Fibroblast of mammary gland (primary cell): ENCODE data around the gene AHRR.
"Not testable (repeated sequence)": the region's sequence is repeated elsewhere in the genome, so short reads cannot be mapped to it uniquely, and the experiment has no call there.

Experiments
- DNase-seq: peaks from one replicate; pipeline ENCODE4 v3.0.0-alpha.2; 2010; ENCODE audit warnings: low read depth
- H3K4me3 ChIP-seq: 2 replicates; pipeline ENCODE4 v1.5.1; 2011; ENCODE audit warnings: low read depth, mild to moderate bottlenecking, low read length, moderate library complexity; ENCODE audit not compliant: control insufficient read depth
- TF ChIP-seq, protein P1 (sequence below): conservative IDR thresholded peaks from 2 replicates; pipeline ENCODE4 v1.5.1; 2011; ENCODE audit warnings: low read depth, low read length, inconsistent platforms; ENCODE audit not compliant: control insufficient read depth, insufficient read depth

AHRR gene

DNA sequence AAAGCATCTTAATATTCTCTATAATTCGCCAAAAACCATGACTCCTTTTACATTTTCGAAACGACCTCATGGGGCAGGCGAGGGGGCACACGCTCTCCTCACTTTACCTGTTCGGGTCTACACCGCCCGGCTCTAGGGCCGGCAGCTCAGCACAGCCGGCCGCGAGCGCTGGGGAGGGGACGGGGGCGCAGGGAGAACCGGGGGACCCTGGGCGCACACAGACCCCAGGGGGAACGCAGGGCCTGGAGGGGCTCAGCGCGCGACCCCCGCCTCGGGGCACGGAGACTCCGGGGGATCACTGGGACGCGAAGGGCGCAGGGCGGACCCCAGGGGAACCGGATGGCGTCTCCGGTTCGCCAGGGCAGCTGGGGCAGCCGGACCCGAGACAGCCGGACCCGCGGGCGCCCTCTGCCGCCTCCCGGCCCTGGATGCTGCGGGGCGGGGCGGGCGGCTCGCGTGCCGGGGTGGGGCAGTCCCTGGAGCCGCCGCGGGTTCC is at the start of gene AHRR:
Gene AHRR (plus strand): TSS at position 485 of the 496 bp plus-strand sequence. CDS start 22,189 bp downstream, outside the sequence.
- DNase-seq: peak; percentile 44
- TF ChIP-seq, protein P1, sequence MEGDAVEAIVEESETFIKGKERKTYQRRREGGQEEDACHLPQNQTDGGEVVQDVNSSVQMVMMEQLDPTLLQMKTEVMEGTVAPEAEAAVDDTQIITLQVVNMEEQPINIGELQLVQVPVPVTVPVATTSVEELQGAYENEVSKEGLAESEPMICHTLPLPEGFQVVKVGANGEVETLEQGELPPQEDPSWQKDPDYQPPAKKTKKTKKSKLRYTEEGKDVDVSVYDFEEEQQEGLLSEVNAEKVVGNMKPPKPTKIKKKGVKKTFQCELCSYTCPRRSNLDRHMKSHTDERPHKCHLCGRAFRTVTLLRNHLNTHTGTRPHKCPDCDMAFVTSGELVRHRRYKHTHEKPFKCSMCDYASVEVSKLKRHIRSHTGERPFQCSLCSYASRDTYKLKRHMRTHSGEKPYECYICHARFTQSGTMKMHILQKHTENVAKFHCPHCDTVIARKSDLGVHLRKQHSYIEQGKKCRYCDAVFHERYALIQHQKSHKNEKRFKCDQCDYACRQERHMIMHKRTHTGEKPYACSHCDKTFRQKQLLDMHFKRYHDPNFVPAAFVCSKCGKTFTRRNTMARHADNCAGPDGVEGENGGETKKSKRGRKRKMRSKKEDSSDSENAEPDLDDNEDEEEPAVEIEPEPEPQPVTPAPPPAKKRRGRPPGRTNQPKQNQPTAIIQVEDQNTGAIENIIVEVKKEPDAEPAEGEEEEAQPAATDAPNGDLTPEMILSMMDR: no peak
- peak within 1 kb of the TSS; percentile 49 for H3K4me3 ChIP-seq

GRCh38 chr5:271828-272167 is 49.7 kb upstream of the AHRR start:
- DNase-seq: not testable (repeated sequence)
- peak overlapping the region; percentile 60 for H3K4me3 ChIP-seq

DNA sequence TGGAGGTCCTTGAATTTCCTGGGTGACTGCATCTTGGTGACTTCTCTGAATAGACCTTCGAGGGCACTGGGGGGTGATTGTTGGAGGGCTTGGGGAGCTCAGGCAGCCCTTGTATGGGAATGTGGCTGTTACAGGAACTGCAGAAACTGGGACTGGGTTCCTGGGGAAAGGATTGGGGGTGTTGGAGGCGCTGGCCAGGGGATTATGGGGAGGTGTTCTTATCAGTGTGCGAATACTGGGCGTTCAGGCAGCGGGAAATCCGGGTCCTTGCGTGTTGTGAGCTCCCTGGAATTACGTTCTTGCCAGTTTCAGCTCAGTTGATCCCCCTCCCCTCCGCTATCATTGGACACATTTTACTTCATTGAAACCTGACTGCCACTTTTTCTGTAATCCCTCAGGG is 48.4 kb upstream of the AHRR start:
- peak overlapping the region; percentile 24 for H3K4me3 ChIP-seq
- not testable (repeated sequence) for DNase-seq

- not testable (repeated sequence) for H3K4me3 ChIP-seq
Measured at GRCh38 chr5:273491-273890, 48.0 kb upstream of the AHRR start.

DNA sequence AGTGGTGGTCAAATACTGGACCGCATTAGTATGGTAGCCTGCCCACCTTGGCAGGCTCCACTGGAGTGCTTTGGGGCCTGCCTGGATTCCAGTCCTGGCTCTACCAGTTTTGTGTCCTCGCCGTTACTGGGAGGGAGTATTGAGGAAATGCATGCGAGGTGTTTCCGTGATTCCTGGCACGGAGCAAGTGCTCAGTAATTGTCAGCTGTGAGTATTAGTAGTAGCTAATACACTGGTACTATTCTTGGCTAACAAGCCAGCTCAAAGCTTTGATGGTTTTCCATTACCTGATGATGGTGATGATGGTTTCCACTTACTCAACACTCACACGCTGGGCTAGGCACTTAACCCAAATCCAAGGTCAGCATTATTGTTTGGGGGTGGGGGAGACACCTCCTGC is 47.2 kb upstream of the AHRR start:
- H3K4me3 ChIP-seq, DNase-seq: not testable (repeated sequence)

More at GRCh38 chr5:273491-273890, 48.0 kb upstream of the AHRR start:
- not testable (repeated sequence) for DNase-seq

DNA sequence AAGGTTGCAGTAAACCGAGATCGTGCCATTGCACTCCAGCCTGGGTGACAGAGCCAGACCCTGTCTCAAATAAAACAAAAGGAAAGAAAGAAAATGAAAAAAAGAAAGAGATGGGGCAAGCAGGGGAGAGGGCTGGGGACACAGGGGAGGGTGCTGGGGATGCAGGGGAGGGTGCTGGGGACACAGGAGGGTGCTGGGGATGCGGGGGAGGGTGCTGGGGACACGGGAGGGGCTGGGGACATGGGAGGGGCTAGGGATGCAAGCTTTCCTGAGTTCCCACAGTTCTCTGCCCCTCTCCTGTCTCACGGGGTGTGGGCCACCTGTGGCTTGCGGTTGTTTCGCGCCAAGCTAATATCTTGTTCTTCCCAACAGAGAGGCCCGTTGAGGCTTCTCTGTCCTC is 42.9 kb upstream of the AHRR start:
- DNase-seq: no peak
- no peak overlapping the region for H3K4me3 ChIP-seq
- TF ChIP-seq, protein P1: no peak

GRCh38 chr5:279051-279665 is 42.4 kb upstream of the AHRR start:
- H3K4me3 ChIP-seq: not testable (repeated sequence)

DNA sequence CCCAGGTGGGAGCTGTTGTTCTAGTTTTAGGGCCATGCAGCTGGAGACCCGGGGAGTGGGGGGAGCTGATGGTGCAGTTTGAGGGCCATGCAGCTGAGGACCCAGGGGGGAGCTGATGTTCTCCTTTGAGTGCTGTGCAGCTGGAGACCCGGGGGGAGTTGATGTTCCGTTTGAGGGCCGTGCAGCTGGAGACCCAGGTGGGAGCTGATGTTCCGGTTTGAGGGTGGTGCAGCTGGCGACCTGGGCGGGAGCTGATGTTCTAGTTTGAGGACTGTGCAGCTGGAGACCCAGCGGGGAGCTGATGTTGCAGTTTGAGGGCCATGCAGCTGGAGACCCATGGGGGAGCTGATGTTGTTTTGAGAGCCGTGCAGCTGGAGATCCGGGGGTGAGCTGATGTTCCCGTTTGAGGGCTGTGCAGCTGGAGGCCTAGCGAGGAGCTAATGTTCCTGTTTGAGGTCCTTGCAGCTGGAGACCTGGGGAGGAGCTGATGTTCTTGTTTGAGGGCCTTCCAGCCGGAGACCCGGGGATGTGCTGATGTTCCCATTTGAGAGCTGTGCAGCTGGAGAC is 35.4 kb upstream of the AHRR start:
- no peak for DNase-seq
- H3K4me3 ChIP-seq: no peak overlapping the region
- TF ChIP-seq, protein P1: no peak

More at GRCh38 chr5:279051-279665, 42.4 kb upstream of the AHRR start:
- not testable (repeated sequence) for DNase-seq

GRCh38 chr5:290200-290599 is 31.3 kb upstream of the AHRR start:
- H3K4me3 ChIP-seq, DNase-seq: not testable (repeated sequence)

DNA sequence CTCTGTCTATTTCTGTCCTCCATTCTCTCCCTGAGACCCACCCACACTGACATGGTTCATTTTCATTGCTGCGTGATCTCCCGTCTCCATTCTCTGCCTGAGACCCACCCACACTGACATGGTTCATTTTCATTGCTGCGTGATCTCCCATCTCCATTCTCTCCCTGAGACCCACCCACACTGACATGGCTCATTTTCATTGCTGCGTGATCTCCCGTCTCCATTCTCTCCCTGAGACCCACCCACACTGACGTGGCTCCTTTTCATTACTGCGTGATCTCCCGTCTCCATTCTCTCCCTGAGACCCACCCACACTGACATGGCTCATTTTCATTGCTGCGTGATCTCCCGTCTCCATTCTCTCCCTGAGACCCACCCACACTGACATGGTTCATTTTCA is 30.2 kb upstream of the AHRR start:
- DNase-seq: peak; percentile 57

DNA sequence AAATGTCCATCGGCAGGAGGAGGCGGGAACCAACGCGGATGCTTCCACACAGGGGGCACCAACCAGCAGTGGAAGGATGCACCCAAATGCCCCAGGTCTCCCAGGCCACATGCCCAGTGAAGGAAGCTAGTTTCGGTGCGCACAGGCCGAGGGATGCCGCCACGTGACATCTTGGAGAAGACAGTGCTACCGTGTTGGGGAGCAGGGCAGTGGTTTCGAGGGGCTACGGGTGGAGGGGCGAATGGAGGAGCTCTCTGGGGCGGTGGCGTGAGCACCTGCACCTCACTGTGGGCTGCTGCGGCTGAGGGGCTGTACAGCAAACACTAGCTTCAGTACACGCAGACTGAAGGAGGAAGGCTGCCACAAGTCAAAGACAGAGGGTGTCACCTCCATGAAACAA is 26.7 kb upstream of the AHRR start:
- DNase-seq: not testable (repeated sequence)

More for the DNA sequence above, 30.2 kb upstream of the AHRR start:
- not testable (repeated sequence) for H3K4me3 ChIP-seq

DNA sequence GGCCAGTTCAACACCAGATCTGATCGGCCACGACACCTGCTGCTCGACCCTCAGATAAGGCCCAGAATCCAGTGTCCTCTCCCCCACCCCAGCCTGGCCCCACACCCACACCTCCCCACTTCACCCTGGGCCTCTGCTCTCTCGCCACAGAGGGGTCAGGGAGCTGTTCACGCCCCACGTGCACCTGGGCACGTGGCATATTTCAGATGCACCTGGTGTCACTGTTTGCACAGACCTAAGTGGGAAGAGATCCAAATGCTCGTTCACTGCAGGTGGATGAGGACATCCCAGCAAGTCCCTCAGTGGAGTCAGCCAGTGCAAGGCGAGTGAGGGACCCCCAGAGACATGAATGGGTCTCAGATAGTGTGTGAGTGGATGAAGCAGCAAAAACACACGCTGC is 25.3 kb upstream of the AHRR start:
- DNase-seq, H3K4me3 ChIP-seq: not testable (repeated sequence)

More for the DNA sequence above, 26.7 kb upstream of the AHRR start:
- H3K4me3 ChIP-seq: not testable (repeated sequence)

GRCh38 chr5:296954-297353 is 24.6 kb upstream of the AHRR start:
- peak; percentile 87 for DNase-seq

DNA sequence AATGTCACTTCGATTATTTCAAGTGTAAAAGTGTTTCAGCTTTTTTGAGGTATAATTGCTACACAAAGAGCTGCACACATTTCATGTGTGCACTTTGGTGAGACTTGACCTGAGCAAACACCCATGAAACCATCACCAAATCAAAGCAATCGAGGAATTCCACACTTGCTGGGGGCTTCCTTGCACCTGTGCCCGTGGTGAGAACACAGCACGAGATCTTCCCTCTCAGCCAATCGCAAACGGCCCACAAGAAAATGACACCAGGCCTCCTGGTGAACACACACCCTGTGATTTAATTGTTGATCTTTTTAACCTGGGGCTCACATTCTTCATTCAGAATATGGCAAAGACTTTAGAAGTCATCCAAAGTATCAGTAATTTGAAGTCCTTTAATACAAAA is 24.1 kb upstream of the AHRR start:
- H3K4me3 ChIP-seq, DNase-seq: not testable (repeated sequence)

More at GRCh38 chr5:296954-297353, 24.6 kb upstream of the AHRR start:
- H3K4me3 ChIP-seq: not testable (repeated sequence)

DNA sequence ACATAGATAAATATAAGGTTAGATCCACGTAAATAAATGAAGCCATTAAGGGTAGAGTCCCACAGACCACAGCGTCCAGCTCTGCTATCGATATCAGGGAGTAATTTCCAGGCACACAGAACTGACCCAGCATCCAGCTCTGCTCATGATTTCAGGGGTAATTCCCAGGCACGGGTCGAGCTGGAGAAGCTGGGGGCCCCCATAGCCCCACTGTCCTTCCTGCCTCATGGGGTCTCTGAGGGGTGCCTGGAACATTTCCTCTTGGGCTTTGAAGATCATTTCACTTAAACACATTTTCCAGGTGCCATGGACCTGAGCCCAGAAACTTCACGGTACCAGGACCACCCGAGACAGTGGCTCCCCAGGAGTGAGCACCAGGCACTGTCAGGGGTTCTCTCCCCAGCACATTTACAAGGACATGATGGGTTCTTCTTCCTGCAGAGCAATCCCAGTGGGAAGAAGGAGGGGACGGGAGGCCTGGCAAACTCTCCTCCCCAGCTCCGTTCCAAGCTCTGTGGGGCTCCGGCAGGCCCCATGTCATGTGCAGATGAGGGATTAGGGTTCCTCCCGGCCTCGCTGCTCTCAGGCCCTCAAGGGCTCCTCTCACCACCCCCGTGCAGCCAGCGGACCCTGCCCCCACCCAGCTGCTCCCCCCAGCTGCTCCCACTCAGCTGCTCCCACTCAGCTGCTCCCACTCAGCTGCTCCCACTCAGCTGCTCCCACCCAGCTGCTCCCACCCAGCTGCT is 23.4 kb upstream of the AHRR start:
- not testable (repeated sequence) for H3K4me3 ChIP-seq, DNase-seq
